Measurements from ENCODE around the gene ADAMTSL4.

DNA sequence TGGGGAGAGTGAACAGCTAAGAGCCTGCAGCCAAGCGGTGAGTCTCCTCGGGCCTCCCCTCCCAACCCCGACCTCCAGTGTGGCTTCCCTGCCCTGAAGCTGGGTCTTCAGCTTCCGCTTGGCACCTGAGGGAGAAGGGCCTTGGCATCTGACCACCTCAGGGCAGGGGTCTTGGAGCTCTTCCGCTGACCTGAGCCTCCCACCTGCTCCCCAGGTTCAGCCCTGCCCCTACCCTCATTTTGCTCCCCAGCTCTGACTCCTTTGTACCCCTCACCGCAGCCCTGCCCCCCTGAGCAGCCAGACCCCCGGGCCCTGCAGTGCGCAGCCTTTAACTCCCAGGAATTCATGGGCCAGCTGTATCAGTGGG is 4.9 kb downstream of the ADAMTSL4 start:
- TF ChIP-seq, protein P1, sequence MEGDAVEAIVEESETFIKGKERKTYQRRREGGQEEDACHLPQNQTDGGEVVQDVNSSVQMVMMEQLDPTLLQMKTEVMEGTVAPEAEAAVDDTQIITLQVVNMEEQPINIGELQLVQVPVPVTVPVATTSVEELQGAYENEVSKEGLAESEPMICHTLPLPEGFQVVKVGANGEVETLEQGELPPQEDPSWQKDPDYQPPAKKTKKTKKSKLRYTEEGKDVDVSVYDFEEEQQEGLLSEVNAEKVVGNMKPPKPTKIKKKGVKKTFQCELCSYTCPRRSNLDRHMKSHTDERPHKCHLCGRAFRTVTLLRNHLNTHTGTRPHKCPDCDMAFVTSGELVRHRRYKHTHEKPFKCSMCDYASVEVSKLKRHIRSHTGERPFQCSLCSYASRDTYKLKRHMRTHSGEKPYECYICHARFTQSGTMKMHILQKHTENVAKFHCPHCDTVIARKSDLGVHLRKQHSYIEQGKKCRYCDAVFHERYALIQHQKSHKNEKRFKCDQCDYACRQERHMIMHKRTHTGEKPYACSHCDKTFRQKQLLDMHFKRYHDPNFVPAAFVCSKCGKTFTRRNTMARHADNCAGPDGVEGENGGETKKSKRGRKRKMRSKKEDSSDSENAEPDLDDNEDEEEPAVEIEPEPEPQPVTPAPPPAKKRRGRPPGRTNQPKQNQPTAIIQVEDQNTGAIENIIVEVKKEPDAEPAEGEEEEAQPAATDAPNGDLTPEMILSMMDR (conservative IDR thresholded peaks at IDR 0.05; ENCODE audit: low read depth, low read length), result no peak
- no peak for TF ChIP-seq EZH2 (IDR thresholded peaks at IDR 0.05; ENCODE audit: borderline replicate concordance, low read depth, low read length, poor library complexity, severe bottlenecking)

Measured in A673 (cell line).